CD14-positive monocyte (primary cell): ENCODE results near the gene MBNL2. TPM values are rescaled to one million over a fixed set of nuclear protein-coding genes. Genes with fewer than 3 reads are reported as not detected.

ENCODE experiments used
- DNase-seq, 3 donors: peaks; one replicate each; pipeline ENCODE4 v3.0.0-alpha.2; 2011 to 2022
- H2AFZ ChIP-seq: 2 replicates; pipeline ENCODE4 v1.6.0; 2012; ENCODE audit warnings: mild to moderate bottlenecking, low read depth, low read length, inconsistent platforms; ENCODE audit not compliant: insufficient read depth, poor library complexity, severe bottlenecking
- H3K27ac ChIP-seq, 2 donors: 1 replicate in 1 of 2; 2 replicates in 1 of 2; pipeline ENCODE4 v1.5.1; 2012 to 2013; ENCODE audit warnings: low read length in 2 of 2, control low read depth in 1 of 2, inconsistent platforms in 1 of 2, low read depth in 1 of 2, mild to moderate bottlenecking in 1 of 2
- H3K27me3 ChIP-seq, 2 donors: one replicate each; pipeline versions ENCODE4 v1.6.0 to v1.6.1; 2011 to 2013; ENCODE audit warnings: low read length in 2 of 2; ENCODE audit not compliant: control insufficient read depth in 2 of 2, insufficient read depth in 2 of 2
- H3K36me3 ChIP-seq, 2 donors: replicated peaks in 1 of 2; 1 replicate in 1 of 2; 2 replicates in 1 of 2; pipeline versions ENCODE4 v1.5.1 to v1.6.1; 2012 to 2013; ENCODE audit warnings: low read length in 2 of 2, control low read depth in 1 of 2, inconsistent platforms in 1 of 2, mild to moderate bottlenecking in 1 of 2; ENCODE audit not compliant: insufficient read depth in 2 of 2, control insufficient read depth in 1 of 2
- H3K4me1 ChIP-seq, 2 donors: 1 replicate in 1 of 2; 2 replicates in 1 of 2; pipeline versions ENCODE4 v1.5.1 to v1.6.1; 2012 to 2013; ENCODE audit warnings: low read length in 2 of 2, control low read depth in 1 of 2, inconsistent platforms in 1 of 2, mild to moderate bottlenecking in 1 of 2, moderate library complexity in 1 of 2; ENCODE audit not compliant: insufficient read depth in 2 of 2, control insufficient read depth in 1 of 2
- H3K4me2 ChIP-seq: replicated peaks from 2 replicates; pipeline ENCODE3; 2012; ENCODE audit warnings: low read length, moderate library complexity, mild to moderate bottlenecking; ENCODE audit not compliant: poor library complexity, severe bottlenecking; ENCODE audit errors: extremely low read depth
- H3K4me3 ChIP-seq, 3 experiments: fragments of 200-600 bp in 1 of 3; sonication (generic) in 1 of 3; replicated peaks in 1 of 3; 1 replicate in 2 of 3; 2 replicates in 1 of 3; pipeline ENCODE4 v1.5.1; 2011 to 2013; ENCODE audit warnings: low read length in 3 of 3, mild to moderate bottlenecking in 3 of 3, control low read depth in 2 of 3, low read depth in 2 of 3, inconsistent platforms in 1 of 3, moderate library complexity in 1 of 3
- H3K79me2 ChIP-seq: 2 replicates; pipeline ENCODE4 v1.6.0; 2012; ENCODE audit warnings: mild to moderate bottlenecking, control low read depth, inconsistent platforms, low read length, moderate library complexity; ENCODE audit not compliant: insufficient read depth
- H3K9ac ChIP-seq: 2 replicates; pipeline ENCODE4 v1.6.0; 2017; ENCODE audit warnings: low read length, mild to moderate bottlenecking; ENCODE audit not compliant: insufficient read depth, poor library complexity, severe bottlenecking
- H3K9me3 ChIP-seq, 2 donors: replicated peaks in 1 of 2; 1 replicate in 1 of 2; 2 replicates in 1 of 2; pipeline versions ENCODE4 v1.5.1 to v1.6.1; 2012 to 2013; ENCODE audit warnings: low read length in 2 of 2, control low read depth in 1 of 2; ENCODE audit not compliant: control insufficient read depth in 1 of 2, insufficient read depth in 1 of 2
- H4K20me1 ChIP-seq: 2 replicates; pipeline ENCODE4 v1.6.0; 2012; ENCODE audit warnings: mild to moderate bottlenecking, low read length, control low read depth, moderate library complexity; ENCODE audit not compliant: insufficient read depth
- H3K27ac Mint-ChIP-seq, 7 donors: one replicate each; pipeline ENCODE4 v1.8.0; 2020; ENCODE audit warnings: mild to moderate bottlenecking in 7 of 7, mixed read lengths in 7 of 7, moderate library complexity in 6 of 7, inconsistent platforms in 2 of 7
- H3K27me3 Mint-ChIP-seq, 3 donors: one replicate each; pipeline ENCODE4 v1.8.0; 2021 to 2022; ENCODE audit warnings: low read depth in 3 of 3, mild to moderate bottlenecking in 3 of 3, mixed read lengths in 3 of 3, moderate library complexity in 3 of 3, inconsistent platforms in 1 of 3
- H3K36me3 Mint-ChIP-seq, 2 donors: one replicate each; pipeline ENCODE4 v1.8.0; 2020; ENCODE audit warnings: mixed read lengths in 2 of 2, inconsistent platforms in 1 of 2, mild to moderate bottlenecking in 1 of 2
- H3K4me1 Mint-ChIP-seq: one replicate; pipeline ENCODE4 v1.8.0; 2020; ENCODE audit warnings: mild to moderate bottlenecking, mixed read lengths
- H3K4me3 Mint-ChIP-seq, 2 donors: one replicate each; pipeline ENCODE4 v1.8.0; 2020; ENCODE audit warnings: mild to moderate bottlenecking in 2 of 2, mixed read lengths in 2 of 2, moderate library complexity in 1 of 2
- H3K9me3 Mint-ChIP-seq, 7 donors: one replicate each; pipeline ENCODE4 v1.8.0; 2020 to 2022; ENCODE audit warnings: mixed read lengths in 7 of 7, mild to moderate bottlenecking in 6 of 7, moderate library complexity in 6 of 7, inconsistent platforms in 2 of 7
- CTCF ChIP-seq: fragments of 200-600 bp; IDR thresholded peaks from one replicate; pipeline ENCODE4 v1.8.0; 2022; ENCODE audit warnings: antibody characterized with exemption, mild to moderate bottlenecking
- WGBS: methylation state at CpG from one replicate; pipeline ENCODE4 v1.1.5; 2013; ENCODE audit warnings: missing lambda C conversion rate; ENCODE audit not compliant: insufficient coverage; 5-methylcytosine and 5-hydroxymethylcytosine counted together
- intact Hi-C, 2 donors: fragments of 100-400 bp; cut with micrococcal nuclease; formaldehyde crosslinking; loops; one replicate each; pipeline versions ENCODE4 v1.15.0 to v1.15.1; 2023
- polyA plus RNA-seq, 3 donors: library from polyadenylated mRNA; depleted of rRNA in 1 of 3; unstranded in 2 of 3; stranded (reverse) in 1 of 3; fragments of 300-500 nt in 2 of 3; fragments of >200 nt in 1 of 3; fragmentation: Illumina TruSeq in 2 of 3; gene quantifications; 1 replicate in 2 of 3; 2 replicates in 1 of 3; pipeline ENCODE4 v1.2.3, GENCODE V29; 2012 to 2021

Gene MBNL2
- polyA plus RNA-seq, 3 donors: 8.5 to 15.5 (median 13.4) TPM

GRCh38 chr13:97408938-97409337 lies 186.8 kb downstream of the MBNL2 start:
- Histone ChIP-seq H3K27ac (no peak overlapping the region), H4K20me1 (no peaks in the 10 kb centered on the region), H3K79me2 (no peaks in the 10 kb centered on the region), H3K9ac (no peak overlapping the region), H3K4me3 (no peak overlapping the region), H3K4me1 (peaks cover 0 to 3% of the 10 kb centered on the region in 2 donors), H3K9me3 (no peaks in the 10 kb centered on the region), H3K4me2 (no peak overlapping the region), H3K36me3 (no peaks in the 10 kb centered on the region), H3K27me3 (no peaks in the 10 kb centered on the region), H2AFZ (no peak overlapping the region)
- intact Hi-C loops: no loop called here
- Mint-ChIP-seq H3K4me1 (peaks cover 8% of the 10 kb centered on the region), H3K36me3 (no peaks in the 10 kb centered on the region), H3K4me3 (no peak overlapping the region), H3K9me3 (peaks cover 0 to 1% (median 0%) of the 10 kb centered on the region in 7 donors), H3K27me3 (peaks cover 0 to 1% (median 0%) of the 10 kb centered on the region in 3 donors), H3K27ac (no peak overlapping the region)
- no peak for DNase-seq
- TF ChIP-seq CTCF: no peak
- 100% methylated on average over 1 of the region's 2 CpGs for WGBS

- Histone ChIP-seq H3K9ac (no peak overlapping the region), H3K4me2 (no peak overlapping the region), H3K27me3 (no peaks in the 10 kb centered on the region), H4K20me1 (no peaks in the 10 kb centered on the region), H3K9me3 (no peaks in the 10 kb centered on the region), H3K4me3 (no peak overlapping the region), H2AFZ (no peak overlapping the region), H3K36me3 (no peaks in the 10 kb centered on the region), H3K4me1 (peaks cover 0 to 3% of the 10 kb centered on the region in 2 donors), H3K27ac (no peak overlapping the region), H3K79me2 (no peaks in the 10 kb centered on the region)
- TF ChIP-seq CTCF: no peak
- WGBS: 73% methylated on average over 5 of the region's 6 CpGs
- no peak for DNase-seq
- Mint-ChIP-seq H3K4me1 (peaks cover 7% of the 10 kb centered on the region), H3K27me3 (peaks cover 0 to 2% (median 0%) of the 10 kb centered on the region in 3 donors), H3K4me3 (no peak overlapping the region), H3K36me3 (no peaks in the 10 kb centered on the region), H3K27ac (no peak overlapping the region), H3K9me3 (peaks cover 0 to 3% (median 0%) of the 10 kb centered on the region in 7 donors)
- intact Hi-C loops: no loop called here
Measured at GRCh38 chr13:97411984-97412383, 189.9 kb downstream of the MBNL2 start.
